Measurements from ENCODE around the gene ING3. TPM values are rescaled to one million over a fixed set of nuclear protein-coding genes. Genes with fewer than 3 reads are reported as not detected.
"Not testable (repeated sequence)": the region's sequence is repeated elsewhere in the genome, so short reads cannot be mapped to it uniquely, and the experiment has no call there.

Gene ING3
- total RNA-seq, 1 donor from 2014 or later: 24.3 TPM

DNA sequence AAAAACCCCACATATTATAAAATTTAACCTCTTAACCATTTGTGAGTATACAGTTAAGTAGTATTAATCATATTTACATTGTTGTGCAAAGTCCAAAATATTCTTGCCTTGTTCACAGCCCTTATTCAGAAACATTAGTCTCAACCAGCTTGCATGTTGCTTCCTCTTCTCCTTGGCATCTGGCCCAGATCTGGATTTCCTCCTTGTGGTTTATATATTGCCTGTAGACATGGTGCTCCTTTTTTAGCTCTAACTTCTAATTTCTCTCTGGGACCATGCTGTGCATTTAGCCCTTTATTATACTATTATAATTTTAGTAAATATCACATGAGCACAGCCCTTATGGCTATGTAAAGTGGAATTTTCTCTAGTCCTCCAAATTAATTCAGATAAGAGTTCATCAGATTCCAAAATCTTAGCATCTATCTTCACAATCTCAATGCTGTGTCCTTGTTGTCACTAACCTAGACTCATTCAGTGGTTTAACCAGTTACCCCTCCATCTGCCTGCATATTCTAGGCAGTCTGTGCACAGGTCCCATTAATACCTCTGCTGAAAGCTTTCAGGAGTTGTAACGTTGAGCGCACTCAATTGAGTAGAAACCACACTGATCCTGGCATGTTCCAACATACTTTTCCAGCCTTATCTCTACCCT is 45.9 kb downstream of the ING3 start:
- Mint-ChIP-seq H3K27me3 (peaks cover 32% of the 10 kb centered on the region), H3K9me3 (no peaks in the 10 kb centered on the region), H3K4me1 (peaks cover 6% of the 10 kb centered on the region), H3K4me3 (no peak overlapping the region), H3K27ac (no peak overlapping the region), H3K36me3 (ENCODE audit: low read depth) (no peaks in the 10 kb centered on the region)
- DNase-seq: no peak
- intact Hi-C loops (cut with micrococcal nuclease): no loop called here

DNA sequence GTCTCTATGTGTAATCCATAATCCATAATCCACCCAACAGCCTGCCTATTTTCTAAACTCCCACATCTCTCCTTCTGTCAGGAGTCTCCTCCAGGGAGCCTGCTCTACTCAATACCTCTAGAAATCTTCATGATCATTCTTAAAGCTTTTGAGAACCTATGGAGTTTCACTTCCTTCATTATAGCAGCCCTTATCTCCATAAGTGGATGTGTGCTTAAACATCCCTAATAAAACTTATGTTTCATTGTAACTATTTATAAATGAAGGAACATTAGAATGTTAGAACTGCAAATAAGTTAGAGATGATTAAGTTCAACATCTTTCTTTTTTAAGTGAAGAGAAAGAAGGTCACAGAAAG is 46.4 kb downstream of the ING3 start:
- H3K27ac Mint-ChIP-seq: no peak overlapping the region
- H3K4me3 Mint-ChIP-seq: no peak overlapping the region
- peaks cover 29% of the 10 kb centered on the region for H3K27me3 Mint-ChIP-seq
- peaks cover 6% of the 10 kb centered on the region for H3K4me1 Mint-ChIP-seq
- intact Hi-C loops (cut with micrococcal nuclease): no loop called here
- no peaks in the 10 kb centered on the region for H3K9me3 Mint-ChIP-seq
- H3K36me3 Mint-ChIP-seq (ENCODE audit: low read depth): no peaks in the 10 kb centered on the region
- DNase-seq: no peak

DNA sequence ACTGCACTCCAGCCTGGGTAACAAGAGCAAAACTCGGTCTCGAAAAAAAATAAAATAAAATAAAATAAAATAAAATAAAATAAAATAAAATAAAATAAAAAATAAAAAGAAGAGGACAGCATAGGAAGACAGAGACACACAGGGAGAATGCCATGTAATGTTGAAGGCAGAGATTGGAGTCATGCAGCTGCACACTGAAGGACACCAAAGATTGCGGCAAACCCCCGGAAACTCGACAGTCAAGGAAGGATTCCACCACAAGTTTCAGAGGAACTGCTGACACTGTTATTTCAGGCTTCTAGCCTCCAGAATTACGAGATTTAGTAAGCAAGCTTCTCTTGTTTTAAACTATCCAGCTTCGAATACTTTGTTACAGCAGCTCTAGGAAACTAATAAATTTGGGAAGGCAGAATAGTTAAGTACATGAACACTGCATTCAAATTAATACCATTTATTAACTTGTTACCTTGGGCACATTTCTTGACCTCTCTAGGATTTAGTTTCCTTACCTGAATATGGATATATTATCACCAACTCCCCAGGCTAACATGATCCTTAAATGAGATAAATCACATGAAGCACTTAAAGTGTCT is 47.4 kb downstream of the ING3 start:
- DNase-seq: no peak
- Mint-ChIP-seq H3K4me1 (peaks cover 6% of the 10 kb centered on the region), H3K27me3 (peaks cover 23% of the 10 kb centered on the region), H3K36me3 (ENCODE audit: low read depth) (no peaks in the 10 kb centered on the region), H3K9me3 (no peaks in the 10 kb centered on the region), H3K27ac (no peak overlapping the region), H3K4me3 (no peak overlapping the region)
- intact Hi-C loops (cut with micrococcal nuclease): no loop called here

DNA sequence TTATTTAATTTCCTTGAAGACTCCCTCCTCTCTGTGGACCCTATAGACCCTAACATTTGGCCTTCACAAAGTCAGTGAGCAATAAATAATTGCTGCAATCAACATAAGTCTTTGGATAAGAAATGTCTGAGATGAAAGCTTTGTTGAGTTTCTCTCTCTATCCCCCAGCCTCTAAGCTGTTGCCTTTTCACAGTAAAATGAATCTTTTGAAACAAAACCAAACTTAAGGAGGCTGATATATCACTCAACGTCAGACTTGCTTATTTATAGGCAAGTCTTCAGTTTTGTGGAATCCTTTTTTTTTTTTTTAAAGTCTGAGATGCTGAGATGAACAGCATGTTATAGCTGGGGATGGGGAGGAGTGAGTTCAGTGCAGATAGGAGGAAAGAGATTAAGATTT is 47.9 kb downstream of the ING3 start:
- intact Hi-C loops (cut with micrococcal nuclease): no loop called here
- DNase-seq: no peak

DNA sequence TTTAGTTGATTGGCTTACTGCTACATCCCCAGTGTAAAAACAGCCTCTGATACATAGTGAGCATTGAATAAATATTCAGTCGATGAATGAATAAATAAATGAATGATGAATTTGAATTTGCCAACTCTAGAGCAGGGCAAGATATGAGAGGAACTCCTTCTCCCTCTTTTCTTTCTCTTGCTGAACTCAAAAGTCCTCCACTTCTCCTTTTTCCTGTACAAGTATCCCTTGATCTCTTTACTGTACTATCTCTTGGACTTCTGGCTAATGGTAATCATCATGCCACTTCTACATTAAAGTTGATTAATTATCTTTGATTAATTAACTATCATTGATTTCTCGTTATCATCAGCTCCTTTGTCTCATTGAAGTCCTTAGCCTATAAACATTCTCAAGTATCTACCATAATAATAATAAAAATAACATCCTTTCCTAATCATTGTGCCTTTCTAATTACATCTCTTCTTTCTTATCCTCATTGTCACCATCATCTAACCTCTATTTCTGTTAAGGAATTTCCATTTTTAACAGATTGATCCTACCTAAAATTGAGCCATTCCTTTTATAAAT is 48.5 kb downstream of the ING3 start:
- DNase-seq: no peak
- Mint-ChIP-seq H3K36me3 (ENCODE audit: low read depth) (no peaks in the 10 kb centered on the region), H3K9me3 (no peaks in the 10 kb centered on the region), H3K27me3 (peaks cover 19% of the 10 kb centered on the region), H3K4me1 (peaks cover 6% of the 10 kb centered on the region), H3K4me3 (no peak overlapping the region), H3K27ac (no peak overlapping the region)
- intact Hi-C loops (cut with micrococcal nuclease): no loop called here

More for the DNA sequence above, 47.9 kb downstream of the ING3 start:
- H3K36me3 Mint-ChIP-seq (ENCODE audit: low read depth): no peaks in the 10 kb centered on the region
- no peak overlapping the region for H3K27ac Mint-ChIP-seq
- H3K4me3 Mint-ChIP-seq: no peak overlapping the region
- H3K9me3 Mint-ChIP-seq: no peaks in the 10 kb centered on the region
- H3K4me1 Mint-ChIP-seq: peaks cover 6% of the 10 kb centered on the region
- peaks cover 22% of the 10 kb centered on the region for H3K27me3 Mint-ChIP-seq

DNA sequence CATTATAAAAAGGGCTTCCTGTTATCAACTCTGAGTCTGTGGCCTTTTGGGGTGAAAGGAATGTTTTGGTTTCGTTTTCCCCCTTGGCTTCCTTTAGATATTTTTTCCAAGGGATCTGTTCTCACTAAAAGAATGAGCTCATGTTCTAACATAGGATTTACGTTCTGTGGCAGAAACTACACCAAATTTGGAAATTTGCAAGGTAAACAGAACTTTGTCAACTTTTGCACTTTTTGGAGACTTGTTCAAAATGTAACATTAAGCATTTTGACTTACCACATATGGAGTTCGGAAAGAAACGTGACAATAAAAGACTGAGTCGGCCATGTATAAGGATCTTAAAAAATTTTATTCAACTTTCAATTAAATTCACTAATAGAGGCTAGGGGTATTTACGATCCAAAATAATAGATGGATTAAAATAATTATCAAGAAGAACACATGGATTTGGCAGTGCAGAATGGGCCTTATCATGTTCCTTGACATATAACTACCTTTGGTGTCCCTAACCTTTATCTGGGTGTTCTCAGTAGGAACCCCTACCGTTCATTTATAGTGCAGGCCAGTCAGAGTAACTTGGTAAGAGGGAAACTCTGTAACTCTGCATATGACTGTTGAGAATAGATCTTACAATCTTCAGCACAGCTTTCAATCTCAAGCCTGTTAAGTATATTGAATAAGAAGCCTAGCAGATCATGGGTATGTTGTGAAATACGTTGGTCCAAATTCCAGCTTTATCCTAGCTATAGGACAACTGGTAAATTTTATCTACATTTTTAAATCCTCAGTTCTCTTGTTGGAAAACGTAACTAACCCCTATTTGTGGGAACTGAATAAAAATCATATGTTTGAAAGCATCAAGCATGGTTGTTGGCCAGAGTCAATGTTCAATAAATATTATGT is 49.8 kb downstream of the ING3 start:
- Mint-ChIP-seq H3K9me3 (no peaks in the 10 kb centered on the region), H3K36me3 (ENCODE audit: low read depth) (no peaks in the 10 kb centered on the region), H3K27ac (no peak overlapping the region), H3K27me3 (peaks cover 14% of the 10 kb centered on the region), H3K4me3 (no peak overlapping the region), H3K4me1 (peaks cover 6% of the 10 kb centered on the region)
- DNase-seq: no peak
- intact Hi-C loops (cut with micrococcal nuclease): no loop called here

DNA sequence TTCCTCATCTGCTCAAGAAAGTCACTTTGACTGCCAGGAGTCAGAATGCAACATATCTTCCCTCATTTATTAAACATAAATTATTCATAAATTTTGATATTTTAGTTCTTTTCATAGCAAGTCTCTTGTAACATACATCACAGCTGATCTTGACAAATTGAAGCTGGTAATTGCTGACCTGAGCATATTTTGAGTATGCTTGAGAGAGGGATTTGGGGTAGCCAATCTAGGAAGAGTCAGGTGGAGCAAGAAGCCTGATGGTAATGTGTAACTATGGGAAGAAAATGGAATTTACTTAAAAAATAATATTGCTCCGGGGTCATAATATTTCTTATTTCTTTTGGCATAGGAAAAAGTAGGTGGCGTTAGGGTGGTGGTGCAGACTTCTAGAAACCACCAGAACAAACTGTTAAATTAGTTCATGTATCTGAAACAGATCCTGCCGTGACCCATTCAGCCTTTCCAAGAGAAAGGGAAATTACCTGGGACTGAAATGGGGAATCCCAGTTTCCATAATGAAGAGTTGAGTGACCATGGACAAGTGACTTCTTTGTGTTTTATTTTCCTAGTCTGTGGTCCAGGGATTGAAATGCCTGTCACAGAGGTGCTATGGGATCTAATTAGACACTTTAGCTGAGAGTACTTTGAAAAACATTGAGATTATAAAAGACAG is 50.8 kb downstream of the ING3 start:
- no peaks in the 10 kb centered on the region for H3K36me3 Mint-ChIP-seq (ENCODE audit: low read depth)
- no peak overlapping the region for H3K4me3 Mint-ChIP-seq
- H3K4me1 Mint-ChIP-seq: peaks cover 6% of the 10 kb centered on the region
- H3K27me3 Mint-ChIP-seq: peaks cover 17% of the 10 kb centered on the region
- no peak for DNase-seq
- no peaks in the 10 kb centered on the region for H3K9me3 Mint-ChIP-seq
- no peak overlapping the region for H3K27ac Mint-ChIP-seq
- intact Hi-C loops (cut with micrococcal nuclease): no loop called here

DNA sequence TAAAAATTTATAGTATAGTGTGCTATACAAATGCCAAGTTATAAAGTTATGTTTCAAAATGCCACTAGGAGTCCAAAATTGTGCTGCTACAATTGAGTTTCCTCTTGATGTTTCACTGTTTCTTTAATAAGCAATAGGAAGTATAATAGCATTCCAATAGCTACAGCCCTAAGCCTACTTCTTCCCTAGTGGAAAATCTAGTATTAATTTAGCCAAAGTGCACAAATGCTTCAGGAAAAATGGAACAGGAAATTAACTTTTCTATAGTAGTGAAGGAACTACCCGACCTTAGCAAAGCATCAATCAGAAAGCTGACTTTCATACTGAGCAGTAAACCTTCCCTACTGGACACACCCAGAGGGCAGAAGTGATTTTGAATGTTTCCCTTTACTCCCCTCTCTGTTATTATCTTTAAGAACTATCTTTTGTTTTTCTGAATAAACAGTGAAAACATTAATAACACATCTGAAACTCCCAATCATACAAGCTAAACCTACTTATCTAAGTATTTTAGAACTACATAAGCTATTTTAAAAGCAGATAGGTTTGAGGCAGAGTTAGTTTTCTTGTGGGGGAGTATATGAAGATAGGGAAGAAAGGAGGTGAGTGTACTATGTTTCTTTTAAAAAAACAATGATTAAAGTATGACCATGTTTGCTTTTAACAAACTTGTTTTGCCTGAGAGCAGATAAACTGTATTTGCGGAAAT is 51.6 kb downstream of the ING3 start:
- H3K27ac Mint-ChIP-seq: no peak overlapping the region
- peaks cover 15% of the 10 kb centered on the region for H3K27me3 Mint-ChIP-seq
- no peak for DNase-seq
- intact Hi-C loops (cut with micrococcal nuclease): no loop called here
- H3K9me3 Mint-ChIP-seq: no peaks in the 10 kb centered on the region
- peaks cover 4% of the 10 kb centered on the region for H3K4me1 Mint-ChIP-seq
- no peaks in the 10 kb centered on the region for H3K36me3 Mint-ChIP-seq (ENCODE audit: low read depth)
- H3K4me3 Mint-ChIP-seq: no peak overlapping the region

DNA sequence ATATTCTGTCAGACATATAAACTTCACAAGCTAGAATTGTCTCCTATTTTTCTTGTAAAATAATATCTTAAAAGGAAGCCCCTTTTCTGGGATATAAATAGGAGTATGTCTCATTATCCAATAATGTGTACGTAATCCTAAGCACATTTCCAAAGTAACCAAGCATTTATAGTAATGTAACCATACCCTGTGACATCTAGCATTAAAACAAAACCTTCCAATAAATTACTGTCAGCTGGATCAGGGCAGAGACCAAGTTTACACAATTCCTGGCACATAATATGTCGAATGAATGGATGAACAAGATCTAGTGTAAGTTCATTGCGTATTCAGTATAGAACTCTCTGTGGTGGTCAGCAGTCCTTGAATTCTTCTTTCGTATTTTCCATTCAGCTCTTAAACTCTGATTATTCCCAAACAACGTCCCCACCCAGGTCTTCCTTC is 52.2 kb downstream of the ING3 start:
- Mint-ChIP-seq H3K4me3 (no peak overlapping the region), H3K9me3 (no peaks in the 10 kb centered on the region), H3K27me3 (peaks cover 18% of the 10 kb centered on the region), H3K4me1 (peaks cover 4% of the 10 kb centered on the region), H3K27ac (no peak overlapping the region), H3K36me3 (ENCODE audit: low read depth) (no peaks in the 10 kb centered on the region)
- intact Hi-C loops (cut with micrococcal nuclease): no loop called here
- no peak for DNase-seq

DNA sequence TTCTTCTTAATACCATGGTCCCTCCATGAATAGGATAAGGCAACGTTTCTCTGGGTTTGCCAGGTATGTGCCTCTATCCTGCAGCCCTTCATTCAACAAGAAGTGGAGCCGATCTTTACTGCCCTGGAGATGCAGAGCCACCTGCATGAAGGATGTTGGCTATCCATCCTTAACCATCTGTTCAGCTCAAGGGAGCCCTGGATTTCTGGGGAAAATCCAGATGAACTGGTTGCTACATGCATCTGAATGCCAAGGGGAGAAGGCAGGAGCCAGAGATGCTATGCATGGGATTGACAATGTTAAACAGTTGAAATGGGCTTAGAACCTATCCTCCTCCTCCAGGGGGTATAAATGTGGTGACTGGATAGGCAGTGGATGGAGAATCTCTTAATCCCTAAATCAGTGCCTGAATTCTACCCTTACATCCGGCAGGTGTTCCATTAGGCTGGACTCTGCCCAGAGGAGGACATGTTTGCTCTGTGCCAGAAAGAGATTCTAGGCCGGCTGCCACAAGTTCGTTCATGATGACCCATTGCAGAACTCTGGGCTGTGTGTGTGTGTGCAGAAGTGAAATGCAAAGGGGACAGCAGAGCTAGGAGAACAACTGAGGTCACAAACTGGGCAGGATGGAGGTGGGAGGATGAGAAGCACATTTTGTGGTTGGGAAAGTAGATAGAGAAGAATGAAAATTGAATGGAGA is 53.6 kb downstream of the ING3 start:
- intact Hi-C loops (cut with micrococcal nuclease): no loop called here
- no peak overlapping the region for H3K4me3 Mint-ChIP-seq
- H3K4me1 Mint-ChIP-seq: peaks cover 4% of the 10 kb centered on the region
- H3K27me3 Mint-ChIP-seq: peaks cover 18% of the 10 kb centered on the region
- H3K9me3 Mint-ChIP-seq: no peaks in the 10 kb centered on the region
- no peak overlapping the region for H3K27ac Mint-ChIP-seq
- H3K36me3 Mint-ChIP-seq (ENCODE audit: low read depth): no peaks in the 10 kb centered on the region
- no peak for DNase-seq

DNA sequence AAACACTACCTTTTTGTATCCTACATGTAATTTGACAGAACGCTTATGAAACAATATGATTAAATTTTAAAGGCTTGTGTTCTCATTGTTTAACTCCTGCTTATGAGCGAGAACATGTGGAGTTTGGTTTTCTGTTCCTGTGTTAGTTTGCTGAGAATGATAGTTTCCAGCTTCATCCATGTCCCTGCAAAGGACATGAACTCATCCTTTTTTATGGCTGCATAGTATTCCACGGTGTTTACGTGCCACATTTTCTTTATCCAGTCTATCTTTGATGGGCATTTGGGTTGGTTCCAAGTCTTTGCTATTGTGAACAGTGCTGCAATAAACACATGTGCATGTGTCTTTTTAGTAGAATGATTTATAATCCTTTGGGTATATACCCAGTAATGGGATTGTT is 54.5 kb downstream of the ING3 start:
- H3K36me3 Mint-ChIP-seq (ENCODE audit: low read depth); H3K4me1 Mint-ChIP-seq; intact Hi-C loops (cut with micrococcal nuclease); H3K4me3 Mint-ChIP-seq; H3K27ac Mint-ChIP-seq; H3K9me3 Mint-ChIP-seq; DNase-seq: not testable (repeated sequence)
- H3K27me3 Mint-ChIP-seq: peaks cover 16% of the 10 kb centered on the region

DNA sequence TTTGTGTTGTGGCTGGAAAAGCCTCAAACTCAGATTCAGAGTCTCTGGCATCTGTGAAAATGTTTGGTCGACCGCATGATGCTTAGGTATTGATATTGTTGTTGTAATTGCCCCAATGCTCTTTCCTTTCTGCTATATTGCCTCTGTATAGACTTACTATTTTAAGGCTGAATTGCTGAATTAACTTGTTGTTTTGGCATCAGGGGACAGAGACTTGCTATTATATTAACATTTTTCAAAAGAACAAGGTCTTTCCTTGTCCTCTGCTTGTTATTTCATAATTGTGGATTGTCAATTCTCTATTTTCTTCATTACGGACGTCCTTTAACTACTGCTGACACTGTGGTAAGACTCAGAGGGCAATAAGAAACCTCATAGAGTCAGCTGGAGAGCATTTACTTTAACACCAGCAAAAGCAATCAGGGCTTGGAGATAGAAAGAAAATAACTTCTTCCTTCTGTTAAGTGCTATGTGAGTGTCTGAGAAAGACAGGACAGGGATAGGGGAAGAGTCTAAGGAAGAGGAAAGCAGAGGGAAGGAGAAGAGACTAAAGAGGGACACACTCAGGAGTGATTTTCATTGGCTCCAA is 55.5 kb downstream of the ING3 start:
- Mint-ChIP-seq H3K27me3 (peaks cover 15% of the 10 kb centered on the region), H3K27ac (no peak overlapping the region), H3K4me1 (no peaks in the 10 kb centered on the region), H3K36me3 (ENCODE audit: low read depth) (no peaks in the 10 kb centered on the region), H3K4me3 (no peak overlapping the region), H3K9me3 (no peaks in the 10 kb centered on the region)
- intact Hi-C loops (cut with micrococcal nuclease): no loop called here
- no peak for DNase-seq
